Kidney epithelial cell (primary cell): ENCODE measurements around the gene CCSAP. TPM values are rescaled to one million over a fixed set of nuclear protein-coding genes. Genes with fewer than 3 reads are reported as not detected.

Source experiments
- DNase-seq: peaks from one replicate; pipeline ENCODE4 v3.0.0-alpha.2; 2010; ENCODE audit warnings: low read depth
- H3K27me3 ChIP-seq: 2 replicates; pipeline ENCODE4 v1.6.0; 2011; ENCODE audit warnings: low read length; ENCODE audit not compliant: control insufficient read depth, insufficient read depth
- H3K36me3 ChIP-seq: 2 replicates; pipeline ENCODE4 v1.5.1; 2011; ENCODE audit warnings: low read length; ENCODE audit not compliant: control insufficient read depth, insufficient read depth
- H3K4me3 ChIP-seq: 2 replicates; pipeline ENCODE4 v1.5.1; 2011; ENCODE audit warnings: low read depth, mild to moderate bottlenecking, control low read depth, low read length
- total RNA-seq: library from RNA; depleted of rRNA; stranded (reverse); fragments of >200 nt; gene quantifications from 2 replicates; pipeline ENCODE4 v1.2.3, GENCODE V29; 2015
- TF ChIP-seq, protein P1 (sequence below): IDR thresholded peaks from 2 replicates; pipeline ENCODE4 v1.5.1; 2011; ENCODE audit warnings: mild to moderate bottlenecking, moderate library complexity, low read length, control low read depth, inconsistent platforms; ENCODE audit not compliant: insufficient read depth, poor library complexity, severe bottlenecking

CCSAP gene
- total RNA-seq, 1 donor from 2014 or later, result 3.0 TPM

DNA sequence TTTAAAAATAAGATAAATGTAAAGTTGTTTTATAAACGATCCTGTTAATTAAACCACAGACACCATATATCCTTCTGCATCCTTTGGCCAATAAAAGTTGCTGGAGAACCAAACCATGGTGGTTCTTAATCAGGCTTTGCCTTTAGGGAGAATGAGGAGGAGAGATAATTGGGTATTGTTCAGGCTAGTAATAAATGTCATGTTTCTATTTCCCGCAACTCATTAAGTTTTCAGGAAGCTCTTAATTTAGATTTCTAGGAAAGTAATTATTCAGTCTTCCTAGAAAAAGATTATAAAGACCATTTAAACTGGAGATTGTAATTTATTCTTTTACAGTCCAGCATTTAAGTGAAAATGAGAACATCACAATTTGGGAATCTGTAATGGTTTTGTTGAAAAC, 37.5 kb downstream of the CCSAP start:
- TF ChIP-seq, protein P1, sequence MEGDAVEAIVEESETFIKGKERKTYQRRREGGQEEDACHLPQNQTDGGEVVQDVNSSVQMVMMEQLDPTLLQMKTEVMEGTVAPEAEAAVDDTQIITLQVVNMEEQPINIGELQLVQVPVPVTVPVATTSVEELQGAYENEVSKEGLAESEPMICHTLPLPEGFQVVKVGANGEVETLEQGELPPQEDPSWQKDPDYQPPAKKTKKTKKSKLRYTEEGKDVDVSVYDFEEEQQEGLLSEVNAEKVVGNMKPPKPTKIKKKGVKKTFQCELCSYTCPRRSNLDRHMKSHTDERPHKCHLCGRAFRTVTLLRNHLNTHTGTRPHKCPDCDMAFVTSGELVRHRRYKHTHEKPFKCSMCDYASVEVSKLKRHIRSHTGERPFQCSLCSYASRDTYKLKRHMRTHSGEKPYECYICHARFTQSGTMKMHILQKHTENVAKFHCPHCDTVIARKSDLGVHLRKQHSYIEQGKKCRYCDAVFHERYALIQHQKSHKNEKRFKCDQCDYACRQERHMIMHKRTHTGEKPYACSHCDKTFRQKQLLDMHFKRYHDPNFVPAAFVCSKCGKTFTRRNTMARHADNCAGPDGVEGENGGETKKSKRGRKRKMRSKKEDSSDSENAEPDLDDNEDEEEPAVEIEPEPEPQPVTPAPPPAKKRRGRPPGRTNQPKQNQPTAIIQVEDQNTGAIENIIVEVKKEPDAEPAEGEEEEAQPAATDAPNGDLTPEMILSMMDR, result no peak
- H3K4me3 ChIP-seq, result no peak overlapping the region
- no peaks in the 10 kb centered on the region for H3K36me3 ChIP-seq
- no peak for DNase-seq
- H3K27me3 ChIP-seq, result no peaks in the 10 kb centered on the region

DNA sequence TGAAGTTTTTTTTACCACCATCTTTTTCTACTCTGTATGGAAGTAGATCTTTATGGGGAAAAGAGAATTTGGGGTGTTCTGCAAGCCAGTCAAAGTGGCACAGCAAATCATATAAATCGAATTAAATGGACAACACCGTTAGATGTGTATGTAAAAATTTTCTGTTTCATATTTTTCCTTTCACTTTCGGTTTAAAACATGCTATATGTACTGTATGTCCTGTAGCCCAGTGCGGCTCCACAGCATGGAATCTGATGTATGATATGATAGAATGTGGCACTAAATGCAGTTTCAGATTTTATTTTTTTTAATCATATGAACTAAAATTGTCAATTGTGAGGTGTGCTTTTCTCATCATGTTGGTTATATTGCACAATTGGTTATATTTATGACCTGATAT, 39.0 kb downstream of the CCSAP start:
- H3K4me3 ChIP-seq, result no peak overlapping the region
- DNase-seq, result no peak
- H3K27me3 ChIP-seq, result no peaks in the 10 kb centered on the region
- TF ChIP-seq, protein P1, result no peak
- H3K36me3 ChIP-seq, result no peaks in the 10 kb centered on the region

DNA sequence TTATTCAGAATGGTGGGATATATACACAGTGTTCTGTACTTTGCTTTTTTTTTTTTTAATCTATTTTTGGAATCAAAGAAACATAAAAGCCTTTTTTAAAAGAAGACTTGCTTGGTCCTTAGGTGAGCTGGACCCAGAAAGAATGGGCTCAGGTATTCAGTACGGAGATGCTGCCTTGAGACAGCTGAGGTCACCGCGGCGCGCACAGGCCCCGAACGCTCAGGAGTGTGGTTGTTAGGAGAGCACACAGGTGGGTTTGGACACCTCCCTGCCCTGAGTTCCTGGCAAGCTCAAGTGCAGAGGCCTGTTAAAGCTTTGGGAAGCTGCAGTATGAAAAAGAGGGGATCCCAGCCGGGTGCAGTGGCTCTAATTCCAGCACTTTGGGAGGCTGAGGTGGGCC, 40.1 kb downstream of the CCSAP start:
- Histone ChIP-seq H3K27me3 (no peaks in the 10 kb centered on the region), H3K4me3 (no peak overlapping the region), H3K36me3 (no peaks in the 10 kb centered on the region)
- no peak for DNase-seq
- TF ChIP-seq, protein P1, result no peak

DNA sequence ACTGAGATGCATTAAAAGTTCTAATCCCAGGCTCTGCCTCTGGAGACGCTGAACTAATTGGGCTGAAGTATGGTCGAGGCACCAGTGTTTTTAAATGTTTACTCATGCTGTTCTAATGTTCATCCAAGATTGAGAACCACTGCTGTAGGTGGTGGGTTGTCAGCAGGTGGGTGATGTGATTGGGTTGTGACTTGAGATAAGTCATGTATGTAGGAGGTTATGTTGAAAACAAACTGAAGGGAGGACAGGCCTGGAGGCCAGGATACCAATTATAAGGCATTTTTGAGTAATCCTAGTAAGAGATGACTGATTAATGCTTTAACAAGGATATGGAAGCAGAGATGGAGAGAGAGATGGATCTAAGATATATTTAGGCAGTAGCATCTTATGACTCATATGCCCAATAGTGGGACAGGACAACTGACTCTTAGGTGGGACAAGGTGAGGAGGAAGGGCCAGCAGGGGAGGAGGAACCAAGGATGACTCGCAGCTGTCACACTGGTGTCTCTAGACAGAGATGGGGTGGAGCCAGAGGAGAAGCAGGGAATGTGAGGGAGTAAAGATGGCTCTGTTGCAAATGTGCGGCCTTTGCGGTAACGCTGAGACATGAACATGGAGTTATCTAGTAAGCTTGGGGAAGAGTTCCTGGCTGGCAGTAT, 42.6 kb downstream of the CCSAP start:
- no peaks in the 10 kb centered on the region for H3K27me3 ChIP-seq

DNA sequence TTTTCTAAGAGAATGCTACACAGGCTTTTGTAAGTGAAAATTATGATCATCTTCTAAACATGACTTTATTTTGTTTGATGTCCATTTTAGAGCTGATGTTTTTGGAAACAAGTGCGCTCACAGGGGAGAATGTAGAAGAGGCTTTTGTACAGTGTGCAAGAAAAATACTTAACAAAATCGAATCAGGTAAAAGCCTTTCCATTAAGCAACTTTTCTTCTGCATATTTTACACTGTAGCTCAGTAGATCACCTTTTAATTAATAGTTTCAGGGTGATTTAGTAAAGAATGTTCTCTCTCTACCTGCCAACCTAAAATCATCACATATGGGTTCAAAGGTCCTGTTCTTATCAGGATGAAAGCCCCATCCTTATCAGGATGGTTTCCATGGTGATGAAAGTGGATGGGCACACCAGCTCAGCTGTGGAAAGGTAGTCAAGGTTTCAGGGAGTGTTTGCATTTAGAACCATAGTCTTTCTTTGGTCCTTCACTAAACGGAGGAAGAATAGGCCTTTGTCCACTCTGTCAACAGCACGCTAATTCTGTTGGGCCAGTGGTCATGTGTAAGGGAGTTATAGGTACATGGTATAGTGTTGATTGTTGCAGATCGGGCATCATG, 43.9 kb downstream of the CCSAP start:
- no peaks in the 10 kb centered on the region for H3K36me3 ChIP-seq
- DNase-seq, result no peak
- H3K27me3 ChIP-seq, result no peaks in the 10 kb centered on the region
- no peak overlapping the region for H3K4me3 ChIP-seq
- TF ChIP-seq, protein P1, result no peak

More for the DNA sequence above, 42.6 kb downstream of the CCSAP start:
- TF ChIP-seq, protein P1, result no peak
- Histone ChIP-seq H3K4me3 (no peak overlapping the region), H3K36me3 (no peaks in the 10 kb centered on the region)
- DNase-seq, result no peak

DNA sequence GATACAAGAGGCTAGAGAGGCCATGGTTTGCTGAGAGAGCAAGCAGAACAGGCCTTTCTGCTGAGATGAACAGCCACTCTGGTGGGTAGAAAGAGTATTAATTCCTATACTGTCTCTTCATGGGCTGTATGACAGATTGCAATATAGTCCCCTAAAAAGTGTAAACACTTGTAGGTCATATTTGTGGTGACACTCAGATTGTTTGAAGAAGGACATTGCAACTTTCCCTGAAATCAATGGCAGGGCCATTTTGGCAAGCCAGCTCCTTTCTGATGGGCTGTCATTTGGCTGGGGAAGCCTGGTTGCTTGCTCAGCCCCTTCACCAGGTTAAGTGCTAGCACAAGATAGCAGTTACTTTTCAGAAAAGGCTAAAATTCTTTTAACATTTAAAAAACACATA, 44.4 kb downstream of the CCSAP start:
- TF ChIP-seq, protein P1, result no peak
- no peak for DNase-seq
- H3K36me3 ChIP-seq, result no peaks in the 10 kb centered on the region
- H3K4me3 ChIP-seq, result no peak overlapping the region
- H3K27me3 ChIP-seq, result no peaks in the 10 kb centered on the region
